Prostate gland (tissue), 2 donors: ENCODE results near the gene KLHL6. TPM values are rescaled to one million over a fixed set of nuclear protein-coding genes. Genes with fewer than 3 reads are reported as not detected.

ENCODE experiments used
- DNase-seq: peaks from one replicate; pipeline ENCODE4 v3.0.0-alpha.2; 2019; ENCODE audit warnings: low spot score
- H3K27ac ChIP-seq, 2 donors: fragments of 200-600 bp; sonication (generic); 2 replicates each; pipeline ENCODE4 v1.5.1; 2017 to 2019
- H3K27me3 ChIP-seq: fragments of 200-600 bp; sonication (generic); replicated peaks from 2 replicates; pipeline ENCODE4 v1.5.1; 2019; ENCODE audit not compliant: insufficient read depth
- H3K36me3 ChIP-seq, 2 donors: fragments of 200-600 bp; sonication (generic); 1 replicate in 1 of 2; 2 replicates in 1 of 2; pipeline versions ENCODE4 v1.5.1 to v1.8.1; 2017 to 2019
- H3K4me1 ChIP-seq: fragments of 200-600 bp; sonication (generic); replicated peaks from 2 replicates; pipeline ENCODE4 v1.5.1; 2019
- H3K4me3 ChIP-seq, 2 donors: fragments of 200-600 bp; sonication (generic); 2 replicates each; pipeline ENCODE4 v1.5.1; 2017 to 2019
- H3K9me3 ChIP-seq: fragments of 200-600 bp; sonication (generic); 2 replicates; pipeline ENCODE4 v1.5.1; 2017
- POLR2A ChIP-seq: fragments of 450-650 bp; IDR thresholded peaks from one replicate; pipeline ENCODE4 v1.6.1; 2016; ENCODE audit warnings: antibody characterized with exemption, mild to moderate bottlenecking
- POLR2AphosphoS5 ChIP-seq: sonication (generic); formaldehyde crosslinking; IDR thresholded peaks from one replicate; pipeline ENCODE4 v1.6.1; 2017; ENCODE audit warnings: antibody characterized with exemption
- WGBS: methylation state at CpG from one replicate; pipeline ENCODE4 v1.1.5; 2018; 5-methylcytosine and 5-hydroxymethylcytosine counted together
- intact Hi-C: fragments of 100-400 bp; cut with DNase I; formaldehyde crosslinking; loops from one replicate; pipeline ENCODE4 v1.14.2; 2022
- total RNA-seq, 2 donors: library from RNA; depleted of rRNA; stranded (reverse); fragments of >200 nt; gene quantifications; one replicate each; pipeline ENCODE4 v1.1.0, GENCODE V29; 2016
- TF ChIP-seq, protein P1 (sequence below), 4 experiments: fragments of 200-600 bp in 2 of 4; fragments of 450-650 bp in 2 of 4; sonication (generic) in 2 of 4; IDR thresholded peaks; 1 replicate in 3 of 4; 2 replicates in 1 of 4; pipeline ENCODE4 v1.5.1; 2016 to 2019; ENCODE audit warnings: antibody characterized with exemption in 4 of 4, mild to moderate bottlenecking in 2 of 4, moderate library complexity in 2 of 4

KLHL6 gene
- total RNA-seq, 2 donors from 2014 or later = 1.0 to 1.2 TPM

DNA sequence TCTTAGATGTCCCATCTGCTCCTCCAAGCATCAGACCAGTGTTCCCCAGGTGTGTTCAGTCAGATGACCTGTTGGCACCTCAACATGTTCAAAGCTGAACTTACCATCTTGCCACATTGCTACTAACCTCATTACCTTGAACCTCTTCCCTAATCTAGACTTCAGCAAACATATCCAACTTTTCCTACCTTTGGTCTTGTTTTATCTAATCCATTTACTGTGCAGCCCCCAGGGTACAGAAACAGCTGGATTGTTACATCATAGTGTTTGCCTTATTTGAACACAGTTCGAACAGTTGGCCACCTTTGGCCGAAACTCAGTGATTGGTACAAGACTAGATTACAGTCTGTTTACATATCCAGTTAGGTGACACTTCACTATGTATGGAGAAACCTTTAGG, 91.0 kb downstream of the KLHL6 start:
- Histone ChIP-seq H3K27me3 (no peaks in the 10 kb centered on the region), H3K36me3 (no peaks in the 10 kb centered on the region), H3K9me3 (no peaks in the 10 kb centered on the region), H3K27ac (no peak overlapping the region), H3K4me3 (no peak overlapping the region), H3K4me1 (no peaks in the 10 kb centered on the region)
- intact Hi-C loops = no loop called here
- no peak for DNase-seq
- 76% methylated on average over 2 of the region's 2 CpGs for WGBS
- TF ChIP-seq POLR2AphosphoS5 (no peak), POLR2A (no peak)
- TF ChIP-seq, protein P1, sequence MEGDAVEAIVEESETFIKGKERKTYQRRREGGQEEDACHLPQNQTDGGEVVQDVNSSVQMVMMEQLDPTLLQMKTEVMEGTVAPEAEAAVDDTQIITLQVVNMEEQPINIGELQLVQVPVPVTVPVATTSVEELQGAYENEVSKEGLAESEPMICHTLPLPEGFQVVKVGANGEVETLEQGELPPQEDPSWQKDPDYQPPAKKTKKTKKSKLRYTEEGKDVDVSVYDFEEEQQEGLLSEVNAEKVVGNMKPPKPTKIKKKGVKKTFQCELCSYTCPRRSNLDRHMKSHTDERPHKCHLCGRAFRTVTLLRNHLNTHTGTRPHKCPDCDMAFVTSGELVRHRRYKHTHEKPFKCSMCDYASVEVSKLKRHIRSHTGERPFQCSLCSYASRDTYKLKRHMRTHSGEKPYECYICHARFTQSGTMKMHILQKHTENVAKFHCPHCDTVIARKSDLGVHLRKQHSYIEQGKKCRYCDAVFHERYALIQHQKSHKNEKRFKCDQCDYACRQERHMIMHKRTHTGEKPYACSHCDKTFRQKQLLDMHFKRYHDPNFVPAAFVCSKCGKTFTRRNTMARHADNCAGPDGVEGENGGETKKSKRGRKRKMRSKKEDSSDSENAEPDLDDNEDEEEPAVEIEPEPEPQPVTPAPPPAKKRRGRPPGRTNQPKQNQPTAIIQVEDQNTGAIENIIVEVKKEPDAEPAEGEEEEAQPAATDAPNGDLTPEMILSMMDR (IDR thresholded peaks at IDR 0.05) = no peak

DNA sequence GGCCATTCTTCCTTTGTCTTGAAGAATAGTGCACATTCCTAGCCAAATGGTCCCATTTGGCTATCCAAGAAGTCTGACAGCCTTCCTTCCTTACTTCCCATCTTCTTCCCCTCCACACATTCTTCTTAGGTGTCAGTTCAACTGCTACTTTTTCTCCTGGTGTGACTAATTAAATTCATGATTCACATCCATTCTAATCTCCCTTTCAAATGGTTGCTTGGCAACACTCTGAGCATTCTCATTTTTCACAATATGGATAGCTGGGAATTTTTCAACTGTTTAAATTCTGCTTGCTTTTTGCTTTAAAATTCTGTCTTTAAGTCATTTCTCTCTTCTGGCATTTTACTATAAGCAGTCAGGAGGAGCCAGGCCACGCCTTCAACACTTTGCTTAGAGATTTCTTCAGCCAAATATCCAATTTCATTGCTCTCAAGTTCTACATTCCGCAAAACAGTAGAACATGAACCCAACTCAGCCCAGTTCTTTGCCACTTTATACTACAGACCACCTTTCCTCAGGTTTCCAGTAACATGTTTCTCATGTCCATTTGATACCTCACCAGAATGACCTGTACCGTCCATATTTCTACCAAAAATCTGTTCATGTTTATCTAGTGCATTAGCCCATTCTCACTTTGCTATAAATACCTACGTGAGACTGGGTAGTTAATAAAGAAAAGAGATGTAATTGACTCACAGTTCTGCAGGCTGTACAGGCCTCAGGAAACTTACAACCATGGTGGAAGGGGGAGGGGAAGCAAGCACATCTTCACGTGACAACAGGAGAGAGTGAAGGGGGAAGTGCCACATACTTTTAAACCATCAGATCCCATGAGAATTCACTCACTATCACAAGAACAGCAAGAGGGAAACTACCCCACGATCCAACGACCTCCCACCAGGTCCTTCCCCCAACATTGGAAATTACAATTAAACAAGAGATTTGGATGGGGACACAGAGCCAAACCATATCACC, 95.1 kb downstream of the KLHL6 start:
- no peaks in the 10 kb centered on the region for H3K27me3 ChIP-seq
- WGBS = 92% methylated on average over 7 of the region's 7 CpGs
- H3K27ac ChIP-seq = no peak overlapping the region
- H3K36me3 ChIP-seq = no peaks in the 10 kb centered on the region
- no peaks in the 10 kb centered on the region for H3K9me3 ChIP-seq
- H3K4me3 ChIP-seq = no peak overlapping the region
- H3K4me1 ChIP-seq = no peaks in the 10 kb centered on the region
- no peak for TF ChIP-seq POLR2AphosphoS5
- TF ChIP-seq, protein P1 (IDR thresholded peaks at IDR 0.05) = no peak
- TF ChIP-seq POLR2A = no peak
- intact Hi-C loops = no loop called here
- DNase-seq = no peak

DNA sequence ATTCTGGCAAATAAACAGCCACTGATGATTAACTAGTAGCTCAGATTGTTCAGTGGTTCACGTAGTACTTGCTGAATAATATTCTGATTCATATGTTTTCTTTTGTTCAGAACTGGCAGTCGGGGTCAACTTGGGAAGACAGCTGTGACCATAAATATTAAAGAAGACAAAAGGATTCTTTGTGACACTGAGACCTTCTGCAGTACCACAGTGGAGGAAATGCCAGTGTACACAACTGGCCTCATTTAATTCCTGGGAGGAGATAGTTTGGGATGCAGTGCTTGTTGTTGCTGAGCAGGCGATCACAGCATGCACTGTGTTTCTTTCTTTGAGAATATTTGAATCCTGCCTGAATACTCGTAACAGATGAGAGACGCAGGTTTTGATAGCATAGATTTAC, 100.4 kb downstream of the KLHL6 start:
- no peak for TF ChIP-seq POLR2A
- no peak for TF ChIP-seq POLR2AphosphoS5
- TF ChIP-seq, protein P1 (IDR thresholded peaks at IDR 0.05) = no peak
- no peak for DNase-seq
- H3K4me3 ChIP-seq = no peak overlapping the region
- no peaks in the 10 kb centered on the region for H3K27me3 ChIP-seq
- no peak overlapping the region for H3K27ac ChIP-seq
- H3K9me3 ChIP-seq = no peaks in the 10 kb centered on the region
- WGBS = 48% methylated on average over 5 of the region's 5 CpGs
- H3K36me3 ChIP-seq = no peaks in the 10 kb centered on the region
- intact Hi-C loops = no loop called here
- no peaks in the 10 kb centered on the region for H3K4me1 ChIP-seq

DNA sequence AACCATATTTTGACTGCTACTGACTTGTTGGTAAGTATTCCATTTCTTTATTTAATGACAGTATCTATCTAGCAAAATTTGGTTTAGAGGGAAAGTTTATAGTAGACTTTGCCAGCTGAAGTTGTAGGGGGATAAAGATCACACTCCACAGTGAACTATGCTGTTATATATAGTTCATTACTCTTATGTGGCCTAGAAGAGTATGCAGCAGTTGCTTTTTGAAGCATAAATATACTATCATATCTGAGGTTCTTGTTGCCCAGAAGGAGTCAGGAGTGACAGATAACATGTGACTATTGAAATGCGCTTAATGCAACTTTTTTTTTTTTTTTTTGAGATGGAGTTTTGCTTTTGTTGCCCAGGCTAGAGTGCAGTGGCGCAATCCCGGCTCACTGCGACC, 101.4 kb downstream of the KLHL6 start:
- no peak overlapping the region for H3K27ac ChIP-seq
- no peaks in the 10 kb centered on the region for H3K36me3 ChIP-seq
- no peaks in the 10 kb centered on the region for H3K27me3 ChIP-seq
- no peak for DNase-seq
- H3K4me3 ChIP-seq = no peak overlapping the region
- TF ChIP-seq, protein P1 (IDR thresholded peaks at IDR 0.05) = no peak
- no peak for TF ChIP-seq POLR2A
- WGBS = 99% methylated on average over 4 of the region's 4 CpGs
- H3K9me3 ChIP-seq = no peaks in the 10 kb centered on the region
- intact Hi-C loops = no loop called here
- no peaks in the 10 kb centered on the region for H3K4me1 ChIP-seq

DNA sequence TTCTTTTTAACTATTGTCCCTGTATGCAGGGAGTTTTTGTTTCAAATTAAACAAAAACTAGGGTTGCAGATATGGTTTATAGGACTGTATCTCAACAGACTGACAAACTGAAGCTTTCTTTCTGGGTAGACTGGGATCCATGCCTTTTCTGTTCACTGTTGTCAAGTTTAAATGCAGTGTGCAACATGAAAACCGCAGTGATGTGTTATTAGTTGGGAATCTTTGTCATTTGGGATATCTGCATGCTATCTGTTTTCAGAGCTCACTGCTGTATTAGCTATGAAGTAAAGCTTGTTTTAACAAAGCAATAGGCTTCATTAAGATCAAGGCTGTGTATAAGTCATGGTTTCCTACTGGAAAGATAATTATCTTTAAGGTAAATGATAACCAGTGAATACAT, 105.7 kb downstream of the KLHL6 start:
- 57% methylated on average over 1 of the region's 1 CpG for WGBS
- intact Hi-C loops = no loop called here
- H3K4me3 ChIP-seq = no peak overlapping the region
- H3K27me3 ChIP-seq = no peaks in the 10 kb centered on the region
- no peak for DNase-seq
- no peaks in the 10 kb centered on the region for H3K36me3 ChIP-seq
- no peaks in the 10 kb centered on the region for H3K4me1 ChIP-seq
- TF ChIP-seq, protein P1 (IDR thresholded peaks at IDR 0.05) = no peak
- TF ChIP-seq POLR2A (no peak), POLR2AphosphoS5 (no peak)
- no peaks in the 10 kb centered on the region for H3K9me3 ChIP-seq
- H3K27ac ChIP-seq = no peak overlapping the region
